Activated CD8-positive, alpha-beta memory T cell treated with anti-CD3 and anti-CD28 coated beads, Interleukin-2, amount 10 ng/mL, durations not matched to agents 7 days and 5 days (primary cell): Measurements from ENCODE around the gene LSAMP. TPM values are rescaled to one million over a fixed set of nuclear protein-coding genes. Genes with fewer than 3 reads are reported as not detected.
"Not testable (repeated sequence)": the region's sequence is repeated elsewhere in the genome, so short reads cannot be mapped to it uniquely, and the experiment has no call there.

Experiments
- ATAC-seq: fragments of 150-1000 bp; cut with Tn5 transposase; one replicate; pipeline ENCODE4 v1.10.0; 2021; ENCODE audit warnings: moderate library complexity
- CTCF ChIA-PET: fragments of 350-600 bp; sonication (Branson Sonifier 250); formaldehyde crosslinking; loops from one replicate; lab custom pipeline; 2021; ENCODE audit warnings: antibody characterized with exemption; lab: Charles Lee
- DNase-seq: peaks from one replicate; pipeline ENCODE4 v3.0.0-alpha.2; 2020
- H3K27ac Mint-ChIP-seq: one replicate; pipeline ENCODE4 v1.8.0; 2021; ENCODE audit warnings: mild to moderate bottlenecking, mixed read lengths
- H3K27me3 Mint-ChIP-seq: one replicate; pipeline ENCODE4 v1.8.0; 2021; ENCODE audit warnings: mixed read lengths
- H3K36me3 Mint-ChIP-seq: one replicate; pipeline ENCODE4 v1.8.0; 2021; ENCODE audit warnings: mild to moderate bottlenecking, mixed read lengths
- H3K4me1 Mint-ChIP-seq: one replicate; pipeline ENCODE4 v1.8.0; 2021; ENCODE audit warnings: mixed read lengths
- H3K4me3 Mint-ChIP-seq: one replicate; pipeline ENCODE4 v1.8.0; 2021; ENCODE audit warnings: mild to moderate bottlenecking, moderate library complexity, mixed read lengths
- H3K9me3 Mint-ChIP-seq: one replicate; pipeline ENCODE4 v1.8.0; 2022; ENCODE audit warnings: low read depth, mixed read lengths
- total RNA-seq, 2 experiments: library from RNA; stranded (reverse); gene quantifications; one replicate each; pipeline ENCODE4 v1.2.3, GENCODE V29; 2021

The LSAMP gene
- total RNA-seq, 2 experiments from 2014 or later = not detected

GRCh38 chr3:115788921-115789470 is 656.3 kb downstream of the LSAMP start:
- no peaks in the 10 kb centered on the region for H3K36me3 Mint-ChIP-seq
- H3K27ac Mint-ChIP-seq = no peak overlapping the region
- peaks cover 32% of the 10 kb centered on the region for H3K4me1 Mint-ChIP-seq
- CTCF ChIA-PET = interaction anchor here (0.7 kb wide), 1 partner anchor 24 kb away, joined by 3 read pairs; no protein-coding TSS in a partner anchor
- no peak overlapping the region for H3K4me3 Mint-ChIP-seq
- ATAC-seq = no peak
- DNase-seq = no peak
- peaks cover 4% of the 10 kb centered on the region for H3K27me3 Mint-ChIP-seq
- H3K9me3 Mint-ChIP-seq = no peaks in the 10 kb centered on the region

GRCh38 chr3:115787818-115788217 is 657.5 kb downstream of the LSAMP start:
- Mint-ChIP-seq H3K27ac (no peak overlapping the region), H3K27me3 (peaks cover 4% of the 10 kb centered on the region), H3K9me3 (no peaks in the 10 kb centered on the region), H3K4me3 (no peak overlapping the region), H3K36me3 (no peaks in the 10 kb centered on the region), H3K4me1 (peaks cover 30% of the 10 kb centered on the region)
- ATAC-seq = no peak
- DNase-seq = no peak
- CTCF ChIA-PET = no interaction called here

GRCh38 chr3:115785782-115786181 is 659.5 kb downstream of the LSAMP start:
- no peak overlapping the region for H3K27ac Mint-ChIP-seq
- no peak for DNase-seq
- peaks cover 16% of the 10 kb centered on the region for H3K4me1 Mint-ChIP-seq
- peak overlapping the region; percentile 6 for H3K4me3 Mint-ChIP-seq
- no peaks in the 10 kb centered on the region for H3K36me3 Mint-ChIP-seq
- peaks cover 4% of the 10 kb centered on the region for H3K27me3 Mint-ChIP-seq
- no peak for ATAC-seq
- no peaks in the 10 kb centered on the region for H3K9me3 Mint-ChIP-seq
- CTCF ChIA-PET = interaction anchor here (0.9 to 3.3 kb wide), 6 partner anchors 10 to 435 kb away, joined by 3 to 33 read pairs (median 12); no protein-coding TSS in a partner anchor

- H3K4me3 Mint-ChIP-seq = peak overlapping the region; percentile 75
- H3K36me3 Mint-ChIP-seq = no peaks in the 10 kb centered on the region
- no peaks in the 10 kb centered on the region for H3K9me3 Mint-ChIP-seq
- peak overlapping the region; percentile 95 for H3K27ac Mint-ChIP-seq
- no peak for DNase-seq
- peaks cover 4% of the 10 kb centered on the region for H3K27me3 Mint-ChIP-seq
- CTCF ChIA-PET = interaction anchor here (0.7 to 3.3 kb wide), 22 partner anchors 9 to 1402 kb away, joined by 3 to 33 read pairs (median 4); no protein-coding TSS in a partner anchor
- ATAC-seq = no peak
- H3K4me1 Mint-ChIP-seq = peaks cover 13% of the 10 kb centered on the region
Observed at GRCh38 chr3:115784739-115785536, 660.3 kb downstream of the LSAMP start.

GRCh38 chr3:115783938-115784738 is 661.1 kb downstream of the LSAMP start:
- peak; percentile 90 for ATAC-seq
- DNase-seq = peak; percentile 94
- Mint-ChIP-seq H3K4me1 (peaks cover 13% of the 10 kb centered on the region), H3K4me3 (peak overlapping the region; percentile 75), H3K27me3 (peaks cover 4% of the 10 kb centered on the region), H3K9me3 (no peaks in the 10 kb centered on the region), H3K36me3 (no peaks in the 10 kb centered on the region), H3K27ac (peak overlapping the region; percentile 95)
- CTCF ChIA-PET = interaction anchor here (0.7 to 3.3 kb wide), 30 partner anchors 8 to 1401 kb away, joined by 3 to 33 read pairs (median 4); no protein-coding TSS in a partner anchor

- H3K9me3 Mint-ChIP-seq, DNase-seq, H3K27me3 Mint-ChIP-seq, H3K27ac Mint-ChIP-seq, H3K4me3 Mint-ChIP-seq, H3K36me3 Mint-ChIP-seq, ATAC-seq: not testable (repeated sequence)
- CTCF ChIA-PET = interaction anchor here (0.8 to 3.3 kb wide), 18 partner anchors 8 to 1401 kb away, joined by 3 to 33 read pairs (median 5); no protein-coding TSS in a partner anchor
- peaks cover 12% of the 10 kb centered on the region for H3K4me1 Mint-ChIP-seq
Observed at GRCh38 chr3:115783426-115783825, 661.9 kb downstream of the LSAMP start.

- CTCF ChIA-PET = no interaction called here
- no peaks in the 10 kb centered on the region for H3K36me3 Mint-ChIP-seq
- H3K27me3 Mint-ChIP-seq = no peaks in the 10 kb centered on the region
- H3K9me3 Mint-ChIP-seq = no peaks in the 10 kb centered on the region
- H3K4me1 Mint-ChIP-seq = peaks cover 2% of the 10 kb centered on the region
- ATAC-seq (no peak), DNase-seq (no peak)
- no peak overlapping the region for H3K4me3 Mint-ChIP-seq
- H3K27ac Mint-ChIP-seq = no peak overlapping the region
Observed at GRCh38 chr3:115779011-115779410, 666.3 kb downstream of the LSAMP start.

GRCh38 chr3:115772951-115773350 is 672.3 kb downstream of the LSAMP start:
- no peaks in the 10 kb centered on the region for H3K4me1 Mint-ChIP-seq
- peaks cover 3% of the 10 kb centered on the region for H3K27me3 Mint-ChIP-seq
- no peaks in the 10 kb centered on the region for H3K36me3 Mint-ChIP-seq
- H3K9me3 Mint-ChIP-seq = no peaks in the 10 kb centered on the region
- DNase-seq (no peak), ATAC-seq (no peak)
- CTCF ChIA-PET = no interaction called here
- no peak overlapping the region for H3K27ac Mint-ChIP-seq
- no peak overlapping the region for H3K4me3 Mint-ChIP-seq

GRCh38 chr3:115768661-115769060 is 676.6 kb downstream of the LSAMP start:
- Mint-ChIP-seq H3K27me3 (peaks cover 3% of the 10 kb centered on the region), H3K4me3 (no peak overlapping the region), H3K27ac (no peak overlapping the region), H3K36me3 (no peaks in the 10 kb centered on the region), H3K9me3 (no peaks in the 10 kb centered on the region), H3K4me1 (no peaks in the 10 kb centered on the region)
- CTCF ChIA-PET = no interaction called here
- ATAC-seq (no peak), DNase-seq (no peak)

GRCh38 chr3:115766587-115767482 is 678.5 kb downstream of the LSAMP start:
- DNase-seq (no peak), ATAC-seq (no peak)
- Mint-ChIP-seq H3K36me3 (no peaks in the 10 kb centered on the region), H3K4me3 (no peak overlapping the region), H3K9me3 (no peaks in the 10 kb centered on the region), H3K4me1 (no peaks in the 10 kb centered on the region), H3K27ac (no peak overlapping the region), H3K27me3 (peaks cover 3% of the 10 kb centered on the region)
- CTCF ChIA-PET = interaction anchor here (1.5 kb wide), 1 partner anchor 9 kb away, joined by 4 read pairs; no protein-coding TSS in a partner anchor

GRCh38 chr3:115761927-115762305 is 683.4 kb downstream of the LSAMP start:
- H3K27ac Mint-ChIP-seq = no peak overlapping the region
- no peaks in the 10 kb centered on the region for H3K36me3 Mint-ChIP-seq
- no peaks in the 10 kb centered on the region for H3K9me3 Mint-ChIP-seq
- no peak for DNase-seq
- no peak for ATAC-seq
- peaks cover 2% of the 10 kb centered on the region for H3K27me3 Mint-ChIP-seq
- H3K4me1 Mint-ChIP-seq = no peaks in the 10 kb centered on the region
- CTCF ChIA-PET = interaction anchor here (0.7 to 1.0 kb wide), 2 partner anchors 22 to 53 kb away, joined by 3 read pairs; no protein-coding TSS in a partner anchor
- H3K4me3 Mint-ChIP-seq = no peak overlapping the region

GRCh38 chr3:115760716-115761115 is 684.6 kb downstream of the LSAMP start:
- Mint-ChIP-seq H3K36me3 (no peaks in the 10 kb centered on the region), H3K4me3 (no peak overlapping the region)

More at GRCh38 chr3:115760716-115761115, 684.6 kb downstream of the LSAMP start:
- CTCF ChIA-PET = no interaction called here
- ATAC-seq (no peak), DNase-seq (no peak)
- Mint-ChIP-seq H3K27ac (no peak overlapping the region), H3K9me3 (no peaks in the 10 kb centered on the region), H3K27me3 (peaks cover 7% of the 10 kb centered on the region), H3K4me1 (no peaks in the 10 kb centered on the region)
